C4-2B (cell line): ENCODE measurements around the gene TRAF3IP1.
"Not testable (repeated sequence)": the region's sequence is repeated elsewhere in the genome, so short reads cannot be mapped to it uniquely, and the experiment has no call there.

Experiments used
- H3K27ac ChIP-seq: fragments of 450-650 bp; 2 replicates; pipeline ENCODE4 v1.5.1; 2017
- ZFX ChIP-seq: fragments of 450-650 bp; IDR thresholded peaks from 2 replicates; pipeline ENCODE4 v1.6.1; 2017
- TF ChIP-seq, protein P1 (sequence below): fragments of 450-650 bp; conservative IDR thresholded peaks from 2 replicates; pipeline ENCODE4 v1.5.1; 2017; ENCODE audit warnings: mild to moderate bottlenecking

Gene TRAF3IP1, protein sequence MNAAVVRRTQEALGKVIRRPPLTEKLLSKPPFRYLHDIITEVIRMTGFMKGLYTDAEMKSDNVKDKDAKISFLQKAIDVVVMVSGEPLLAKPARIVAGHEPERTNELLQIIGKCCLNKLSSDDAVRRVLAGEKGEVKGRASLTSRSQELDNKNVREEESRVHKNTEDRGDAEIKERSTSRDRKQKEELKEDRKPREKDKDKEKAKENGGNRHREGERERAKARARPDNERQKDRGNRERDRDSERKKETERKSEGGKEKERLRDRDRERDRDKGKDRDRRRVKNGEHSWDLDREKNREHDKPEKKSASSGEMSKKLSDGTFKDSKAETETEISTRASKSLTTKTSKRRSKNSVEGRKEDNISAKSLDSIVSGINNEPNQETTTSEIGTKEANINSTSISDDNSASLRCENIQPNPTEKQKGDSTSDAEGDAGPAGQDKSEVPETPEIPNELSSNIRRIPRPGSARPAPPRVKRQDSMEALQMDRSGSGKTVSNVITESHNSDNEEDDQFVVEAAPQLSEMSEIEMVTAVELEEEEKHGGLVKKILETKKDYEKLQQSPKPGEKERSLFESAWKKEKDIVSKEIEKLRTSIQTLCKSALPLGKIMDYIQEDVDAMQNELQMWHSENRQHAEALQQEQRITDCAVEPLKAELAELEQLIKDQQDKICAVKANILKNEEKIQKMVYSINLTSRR

DNA sequence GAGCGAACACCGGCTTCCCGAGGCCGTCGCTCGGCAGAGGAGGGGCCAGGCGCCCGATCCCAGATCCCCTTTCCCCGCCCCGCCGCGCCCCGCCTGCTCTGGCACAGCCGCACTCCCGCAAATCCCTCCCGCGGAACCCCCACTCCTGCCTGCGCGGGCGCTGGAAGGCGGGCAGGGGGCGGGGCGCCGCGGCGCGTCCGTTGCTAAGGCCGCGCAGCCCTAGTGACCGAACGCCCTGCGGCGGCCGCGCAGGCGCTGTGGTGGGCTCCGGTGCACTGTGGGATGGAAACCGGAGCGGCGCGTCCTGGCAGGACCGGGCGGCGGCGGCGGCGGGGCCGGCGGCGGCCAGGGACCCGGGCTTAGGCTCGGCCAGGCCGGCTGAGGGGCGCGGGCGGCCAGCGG, at the start of gene TRAF3IP1:
Gene TRAF3IP1 (plus strand): TSS at position 273 of the 402 bp plus-strand sequence. CDS start 145 bp downstream, outside the sequence.
- no peak for TF ChIP-seq ZFX
- TF ChIP-seq, protein P1, sequence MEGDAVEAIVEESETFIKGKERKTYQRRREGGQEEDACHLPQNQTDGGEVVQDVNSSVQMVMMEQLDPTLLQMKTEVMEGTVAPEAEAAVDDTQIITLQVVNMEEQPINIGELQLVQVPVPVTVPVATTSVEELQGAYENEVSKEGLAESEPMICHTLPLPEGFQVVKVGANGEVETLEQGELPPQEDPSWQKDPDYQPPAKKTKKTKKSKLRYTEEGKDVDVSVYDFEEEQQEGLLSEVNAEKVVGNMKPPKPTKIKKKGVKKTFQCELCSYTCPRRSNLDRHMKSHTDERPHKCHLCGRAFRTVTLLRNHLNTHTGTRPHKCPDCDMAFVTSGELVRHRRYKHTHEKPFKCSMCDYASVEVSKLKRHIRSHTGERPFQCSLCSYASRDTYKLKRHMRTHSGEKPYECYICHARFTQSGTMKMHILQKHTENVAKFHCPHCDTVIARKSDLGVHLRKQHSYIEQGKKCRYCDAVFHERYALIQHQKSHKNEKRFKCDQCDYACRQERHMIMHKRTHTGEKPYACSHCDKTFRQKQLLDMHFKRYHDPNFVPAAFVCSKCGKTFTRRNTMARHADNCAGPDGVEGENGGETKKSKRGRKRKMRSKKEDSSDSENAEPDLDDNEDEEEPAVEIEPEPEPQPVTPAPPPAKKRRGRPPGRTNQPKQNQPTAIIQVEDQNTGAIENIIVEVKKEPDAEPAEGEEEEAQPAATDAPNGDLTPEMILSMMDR, result no peak
- H3K27ac ChIP-seq, result peak within 1 kb of the TSS; percentile 72

DNA sequence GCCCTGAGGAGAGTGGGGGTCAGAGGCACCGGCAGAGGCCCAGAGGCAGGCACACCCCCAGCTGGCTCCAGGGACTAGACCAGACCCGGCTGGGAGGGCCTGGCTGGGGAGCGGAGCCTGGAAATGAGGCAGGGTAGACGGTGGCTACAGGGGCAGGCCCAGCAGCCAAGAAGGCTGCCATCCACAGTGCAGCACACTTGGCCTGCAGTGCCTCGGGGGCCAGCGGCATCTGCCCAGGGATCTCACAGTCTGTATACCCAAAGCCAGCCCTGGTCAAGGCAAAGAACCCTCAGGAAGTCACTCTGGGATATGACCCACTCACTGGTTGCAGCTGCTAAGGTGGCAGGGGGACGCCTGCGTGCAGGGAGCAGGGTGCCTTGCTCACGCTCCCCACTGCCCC, 49.7 kb upstream of the TRAF3IP1 start:
- H3K27ac ChIP-seq, result no peak overlapping the region
- TF ChIP-seq ZFX, result no peak
- TF ChIP-seq, protein P1, result no peak

DNA sequence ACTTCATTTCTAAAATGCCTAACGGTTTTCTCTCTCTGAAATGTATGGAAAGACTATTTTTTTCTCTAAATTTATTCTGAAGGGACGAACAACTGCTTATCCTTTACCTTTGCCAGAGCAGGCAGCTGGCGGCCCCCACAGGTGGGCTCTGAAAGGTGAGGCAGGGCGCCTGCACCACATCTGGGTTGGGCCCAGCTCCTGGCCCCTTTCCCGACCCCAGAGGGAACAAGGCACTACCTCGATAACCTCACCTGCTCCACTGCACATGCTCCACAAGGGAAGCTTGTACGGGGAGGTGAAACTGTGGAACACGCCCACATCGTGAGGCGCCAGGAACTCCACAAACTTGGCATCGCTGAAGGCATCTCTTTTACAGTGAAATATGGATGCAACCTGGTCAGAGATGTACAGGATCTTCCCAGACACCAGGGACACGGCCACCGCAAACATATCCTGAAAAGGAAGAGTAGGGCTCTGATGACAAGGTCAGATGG, 49.2 kb upstream of the TRAF3IP1 start:
- no peak for TF ChIP-seq ZFX
- TF ChIP-seq, protein P1, result no peak
- no peak overlapping the region for H3K27ac ChIP-seq

DNA sequence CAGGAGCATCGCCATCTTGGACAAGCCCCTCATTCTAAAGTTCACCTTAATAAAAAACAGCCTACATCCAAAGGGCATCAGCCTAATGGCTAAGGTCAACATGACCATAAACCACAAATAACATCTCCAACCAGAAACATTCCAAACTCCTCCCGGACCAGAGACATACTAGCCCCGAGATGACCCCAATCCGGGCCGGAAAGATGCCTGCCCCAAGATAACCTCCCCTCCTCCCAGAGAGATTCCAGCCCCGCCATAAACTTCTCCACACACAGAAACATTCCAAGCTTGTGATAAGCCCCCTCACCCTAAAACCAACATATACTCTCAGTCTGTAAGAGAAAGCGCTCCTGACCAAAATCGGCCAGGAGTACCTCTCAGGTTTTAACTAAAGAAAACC, 48.6 kb upstream of the TRAF3IP1 start:
- not testable (repeated sequence) for H3K27ac ChIP-seq

DNA sequence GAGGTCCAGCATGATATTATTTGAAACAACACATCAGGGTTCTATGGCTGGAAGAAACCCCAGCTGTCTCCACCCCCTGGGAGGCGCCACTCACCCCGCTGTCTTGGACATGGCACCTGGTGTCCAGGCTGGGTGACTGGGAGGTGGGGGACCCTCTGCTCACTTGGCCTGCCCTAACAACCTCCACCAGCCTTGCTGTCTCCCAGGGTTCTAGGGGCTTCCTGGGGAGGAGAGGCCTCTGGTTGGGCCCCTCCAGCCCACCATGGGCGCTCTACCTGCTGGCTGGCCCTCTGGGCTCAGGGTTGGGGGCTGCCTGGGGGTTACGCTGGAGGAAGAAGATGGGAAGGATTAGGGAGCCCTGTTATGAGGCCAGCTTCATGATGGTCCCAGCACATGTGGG, 48.2 kb upstream of the TRAF3IP1 start:
- H3K27ac ChIP-seq, result no peak overlapping the region
- no peak for TF ChIP-seq ZFX
- TF ChIP-seq, protein P1, result no peak

DNA sequence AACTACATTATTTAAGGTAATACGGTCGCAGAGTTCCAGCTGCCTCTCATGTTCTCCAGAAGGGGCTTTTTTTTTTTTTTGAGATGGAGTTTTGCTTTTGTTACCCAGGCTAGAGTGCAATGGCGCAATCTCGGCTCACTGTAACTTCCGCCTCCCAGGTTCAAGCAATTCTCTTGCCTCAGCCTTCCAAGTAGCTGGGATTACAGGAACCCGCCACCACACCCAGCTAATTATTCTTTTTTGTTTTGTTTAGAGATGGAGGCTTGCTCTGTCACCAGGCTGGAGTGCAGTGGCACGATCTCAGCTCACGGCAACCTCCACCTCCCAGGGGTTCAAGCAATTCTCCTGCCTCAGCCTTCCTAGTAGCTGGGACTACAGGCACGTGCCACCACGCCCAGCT, 46.9 kb upstream of the TRAF3IP1 start:
- not testable (repeated sequence) for H3K27ac ChIP-seq

DNA sequence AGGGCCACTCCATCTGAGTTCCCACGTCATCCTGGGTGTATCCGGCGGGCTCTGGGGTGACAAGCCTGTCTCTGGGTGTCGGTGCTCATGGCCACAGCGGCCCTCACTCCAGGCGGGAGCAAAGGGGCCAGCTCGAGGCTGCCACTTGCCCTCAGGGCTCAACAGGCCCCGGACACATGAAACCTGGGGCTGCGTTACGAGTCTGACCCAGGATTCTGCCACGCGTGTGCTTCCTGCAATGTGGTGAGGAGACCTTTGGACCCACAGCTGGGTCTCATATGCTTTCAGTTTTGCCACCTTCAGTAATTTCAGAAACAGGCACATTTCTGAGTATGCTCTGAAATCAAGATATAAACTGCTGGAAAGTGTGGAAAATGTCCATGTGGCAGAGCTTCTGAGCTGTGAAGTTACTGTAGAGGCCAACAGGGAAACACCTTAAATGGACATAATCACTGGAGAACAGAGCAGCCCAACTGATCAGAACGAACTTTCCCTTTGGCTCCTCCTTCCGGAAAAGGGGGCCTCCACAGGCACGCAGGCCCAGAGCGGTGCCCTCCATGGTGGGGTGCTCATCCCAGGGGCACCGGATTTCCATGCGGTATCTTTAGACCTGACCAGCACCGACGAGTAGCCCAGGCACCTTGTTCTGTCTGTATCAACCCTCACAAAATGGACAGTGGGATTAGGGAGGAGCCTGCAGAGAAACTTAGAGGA, 46.0 kb upstream of the TRAF3IP1 start:
- TF ChIP-seq, protein P1, result no peak
- no peak for TF ChIP-seq ZFX
- H3K27ac ChIP-seq, result no peak overlapping the region

DNA sequence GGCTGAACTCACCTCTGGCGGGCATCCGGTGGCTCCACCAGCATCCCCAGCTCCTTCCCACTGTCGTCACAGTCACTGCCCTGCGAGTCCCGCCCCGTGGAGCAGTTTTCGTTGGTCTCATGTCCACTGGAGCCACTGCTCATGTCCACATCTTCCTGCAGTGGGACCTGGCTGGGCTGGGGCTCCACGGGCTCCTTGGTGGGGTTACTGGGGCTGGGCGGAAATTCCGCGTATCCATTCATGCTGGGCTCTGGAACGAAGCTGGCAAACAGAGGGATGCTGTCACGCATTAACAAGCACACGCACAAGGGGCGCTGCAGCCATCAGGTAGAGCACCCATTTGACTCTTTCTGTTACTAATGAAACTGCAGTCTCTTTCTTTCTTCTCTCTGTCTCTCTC, 42.6 kb upstream of the TRAF3IP1 start:
- TF ChIP-seq, protein P1, result no peak
- no peak for TF ChIP-seq ZFX
- no peak overlapping the region for H3K27ac ChIP-seq
